ENCODE data around the gene IRAK2. TPM values are rescaled to one million over a fixed set of nuclear protein-coding genes. Genes with fewer than 3 reads are reported as not detected.

The IRAK2 gene
- total and polyA plus RNA-seq, 10 donors: 1.4 to 11.8 (median 7.9) TPM

DNA sequence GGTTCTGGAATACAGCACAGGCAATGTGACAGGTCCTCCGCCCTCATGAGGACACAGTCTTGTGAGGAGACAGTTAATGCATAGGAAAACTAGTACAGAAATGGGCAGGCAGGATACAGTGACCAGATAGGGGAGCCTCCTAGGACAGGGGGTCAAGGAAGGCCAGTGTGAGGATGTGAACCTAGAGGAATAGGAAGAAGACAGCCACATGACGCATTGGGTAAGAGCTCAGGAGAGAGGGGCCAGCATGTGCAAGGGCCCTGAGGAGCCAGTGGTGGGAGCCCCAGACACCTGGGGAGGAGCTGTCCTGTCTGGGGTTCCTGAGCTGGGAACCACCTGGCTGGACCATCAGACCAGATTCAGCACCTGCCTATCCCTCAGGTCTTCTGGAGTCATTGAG, 15.6 kb downstream of the IRAK2 start:
- DNase-seq: no peak
- Histone ChIP-seq H3K4me1 (peaks cover 4 to 58% (median 20%) of the 10 kb centered on the region in 6 donors), H3K27me3 (replicated peaks in 1 of 7) (no peaks in the 10 kb centered on the region), H3K4me3 (no peak overlapping the region), H3K36me3 (peaks cover 0 to 62% (median 13%) of the 10 kb centered on the region in 6 donors), H3K27ac (peak overlapping the region in 1 of 8 donors; percentile 50), H3K9me3 (no peaks in the 10 kb centered on the region)
- TF ChIP-seq, protein P1, sequence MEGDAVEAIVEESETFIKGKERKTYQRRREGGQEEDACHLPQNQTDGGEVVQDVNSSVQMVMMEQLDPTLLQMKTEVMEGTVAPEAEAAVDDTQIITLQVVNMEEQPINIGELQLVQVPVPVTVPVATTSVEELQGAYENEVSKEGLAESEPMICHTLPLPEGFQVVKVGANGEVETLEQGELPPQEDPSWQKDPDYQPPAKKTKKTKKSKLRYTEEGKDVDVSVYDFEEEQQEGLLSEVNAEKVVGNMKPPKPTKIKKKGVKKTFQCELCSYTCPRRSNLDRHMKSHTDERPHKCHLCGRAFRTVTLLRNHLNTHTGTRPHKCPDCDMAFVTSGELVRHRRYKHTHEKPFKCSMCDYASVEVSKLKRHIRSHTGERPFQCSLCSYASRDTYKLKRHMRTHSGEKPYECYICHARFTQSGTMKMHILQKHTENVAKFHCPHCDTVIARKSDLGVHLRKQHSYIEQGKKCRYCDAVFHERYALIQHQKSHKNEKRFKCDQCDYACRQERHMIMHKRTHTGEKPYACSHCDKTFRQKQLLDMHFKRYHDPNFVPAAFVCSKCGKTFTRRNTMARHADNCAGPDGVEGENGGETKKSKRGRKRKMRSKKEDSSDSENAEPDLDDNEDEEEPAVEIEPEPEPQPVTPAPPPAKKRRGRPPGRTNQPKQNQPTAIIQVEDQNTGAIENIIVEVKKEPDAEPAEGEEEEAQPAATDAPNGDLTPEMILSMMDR (IDR thresholded peaks at IDR 0.05 in 8 of 11, conservative IDR thresholded peaks at IDR 0.05 in 3 of 11): no peak
- TF ChIP-seq POLR2A (IDR thresholded peaks at IDR 0.05) (no peak), POLR2AphosphoS5 (IDR thresholded peaks at IDR 0.05) (no peak)
- WGBS, 5 donors: 73 to 89% (median 79%) methylated on average over 2 of the region's 2 CpGs
- intact Hi-C loops (cut with DNase I; ENCODE audit: low total_unique reads): no loop called here

DNA sequence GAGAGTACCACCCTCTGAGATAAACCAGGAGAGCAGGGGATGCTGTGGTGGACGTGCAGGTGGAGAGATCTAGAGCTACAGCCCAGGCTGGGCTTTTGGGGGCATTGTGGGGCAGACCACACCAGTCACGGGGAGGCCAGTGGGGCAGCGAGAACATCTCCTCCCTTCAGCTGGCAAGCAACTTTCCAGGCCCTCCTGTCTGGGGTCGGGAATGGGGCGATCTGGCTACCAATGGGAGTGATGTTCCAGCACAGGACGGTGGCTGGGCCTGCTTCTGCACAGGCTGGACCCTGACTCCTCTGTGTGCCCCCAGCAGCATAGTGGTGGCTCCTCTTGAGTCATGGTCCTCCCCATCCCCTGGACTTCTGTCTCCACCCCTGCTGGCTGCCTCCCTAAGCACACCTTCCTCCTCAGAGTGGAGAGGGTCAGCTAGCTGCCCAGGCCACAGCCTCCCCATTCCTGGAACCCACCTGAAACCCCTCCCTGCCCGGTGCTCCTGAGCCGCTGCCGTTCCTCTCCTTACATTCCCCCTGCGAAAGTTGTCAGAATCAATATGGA, 16.1 kb downstream of the IRAK2 start:
- H3K4me1 ChIP-seq: peaks cover 5 to 63% (median 24%) of the 10 kb centered on the region in 6 donors
- intact Hi-C loops (cut with DNase I; ENCODE audit: low total_unique reads): no loop called here
- peaks cover 0 to 62% (median 13%) of the 10 kb centered on the region in 6 donors for H3K36me3 ChIP-seq
- H3K4me3 ChIP-seq: no peak overlapping the region
- no peaks in the 10 kb centered on the region for H3K27me3 ChIP-seq (replicated peaks in 1 of 7)
- DNase-seq: no peak
- peak overlapping the region in 4 of 8 donors; percentile 15 to 50 (median 39) for H3K27ac ChIP-seq
- TF ChIP-seq, protein P1 (IDR thresholded peaks at IDR 0.05 in 8 of 11, conservative IDR thresholded peaks at IDR 0.05 in 3 of 11): no peak
- TF ChIP-seq POLR2AphosphoS5 (IDR thresholded peaks at IDR 0.05) (no peak), POLR2A (IDR thresholded peaks at IDR 0.05) (no peak)
- H3K9me3 ChIP-seq: no peaks in the 10 kb centered on the region
- WGBS, 5 donors: 82 to 93% (median 84%) methylated on average over 10 of the region's 10 CpGs

DNA sequence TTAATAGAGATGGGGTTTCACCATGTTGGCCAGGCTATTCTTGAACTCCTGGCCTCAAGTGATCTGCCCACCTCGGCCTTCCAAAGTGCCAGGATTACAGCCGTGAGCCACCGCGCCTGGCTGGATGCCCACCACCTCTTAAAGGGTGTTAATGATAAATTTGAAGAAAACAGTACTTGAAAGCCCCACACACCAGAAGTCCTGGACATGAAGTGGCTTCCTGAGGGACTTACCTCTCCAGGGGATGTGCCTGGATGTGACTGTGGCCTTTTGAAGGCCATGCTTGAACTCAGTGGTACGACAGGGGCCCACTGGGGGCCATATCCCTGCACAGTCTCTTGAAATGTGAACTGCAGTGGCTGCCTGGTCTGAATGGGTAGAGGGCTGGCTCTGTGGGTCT, 18.2 kb downstream of the IRAK2 start:
- H3K27me3 ChIP-seq (replicated peaks in 1 of 7): no peaks in the 10 kb centered on the region
- no peak for DNase-seq
- no peak overlapping the region for H3K4me3 ChIP-seq
- no peaks in the 10 kb centered on the region for H3K9me3 ChIP-seq
- WGBS, 5 donors: 67 to 83% (median 78%) methylated on average over 4 to 5 of the region's 5 CpGs
- peaks cover 8 to 84% (median 45%) of the 10 kb centered on the region in 6 donors for H3K4me1 ChIP-seq
- intact Hi-C loops (cut with DNase I; ENCODE audit: low total_unique reads): no loop called here
- H3K27ac ChIP-seq: peak overlapping the region in 2 of 8 donors; percentile 15 to 16
- peaks cover 0 to 44% (median 8%) of the 10 kb centered on the region in 6 donors for H3K36me3 ChIP-seq
- TF ChIP-seq POLR2A (IDR thresholded peaks at IDR 0.05) (no peak), POLR2AphosphoS5 (IDR thresholded peaks at IDR 0.05) (no peak)
- TF ChIP-seq, protein P1 (IDR thresholded peaks at IDR 0.05 in 8 of 11, conservative IDR thresholded peaks at IDR 0.05 in 3 of 11): no peak

- peak overlapping the region in 1 of 8 donors; percentile 15 for H3K27ac ChIP-seq
- H3K36me3 ChIP-seq: peaks cover 0 to 31% (median 2%) of the 10 kb centered on the region in 6 donors
- no peak for DNase-seq
- H3K27me3 ChIP-seq (replicated peaks in 1 of 7): no peaks in the 10 kb centered on the region
- 61 to 83% (median 75%) methylated on average over 2 of the region's 2 CpGs for WGBS, 5 donors
- TF ChIP-seq, protein P1 (IDR thresholded peaks at IDR 0.05 in 8 of 11, conservative IDR thresholded peaks at IDR 0.05 in 3 of 11): no peak
- TF ChIP-seq POLR2A (IDR thresholded peaks at IDR 0.05): no peak
- TF ChIP-seq POLR2AphosphoS5 (IDR thresholded peaks at IDR 0.05): no peak
- H3K9me3 ChIP-seq: no peaks in the 10 kb centered on the region
- no peak overlapping the region for H3K4me3 ChIP-seq
- H3K4me1 ChIP-seq: peaks cover 16 to 89% (median 57%) of the 10 kb centered on the region in 6 donors
- intact Hi-C loops (cut with DNase I; ENCODE audit: low total_unique reads): no loop called here
Observed at GRCh38 chr3:10184250-10184649, 19.5 kb downstream of the IRAK2 start.
